Liver (tissue), 9 donors: Measurements from ENCODE around the gene OLA1. TPM values are rescaled to one million over a fixed set of nuclear protein-coding genes. Genes with fewer than 3 reads are reported as not detected.

ENCODE experiments used
- DNase-seq: peaks from one replicate; pipeline ENCODE4 v3.0.0-alpha.2; 2017; ENCODE audit warnings: low spot score
- H3K27ac ChIP-seq, 2 donors: one replicate each; pipeline ENCODE4 v1.7.0; 2013; ENCODE audit warnings: inconsistent platforms in 2 of 2, low read length in 2 of 2, control low read depth in 1 of 2, low read depth in 1 of 2, mild to moderate bottlenecking in 1 of 2
- H3K27me3 ChIP-seq, 4 donors: one replicate each; pipeline versions ENCODE4 v1.6.1 to v1.7.0; 2013; ENCODE audit warnings: low read length in 3 of 4, inconsistent platforms in 1 of 4, mild to moderate bottlenecking in 1 of 4, moderate library complexity in 1 of 4; ENCODE audit not compliant: control insufficient read depth in 4 of 4, insufficient read depth in 4 of 4
- H3K36me3 ChIP-seq, 4 donors: one replicate each; pipeline versions ENCODE4 v1.6.1 to v1.7.0; 2013; ENCODE audit warnings: low read length in 3 of 4, mild to moderate bottlenecking in 3 of 4, low read depth in 1 of 4, moderate library complexity in 1 of 4; ENCODE audit not compliant: control insufficient read depth in 4 of 4, insufficient read depth in 3 of 4
- H3K4me1 ChIP-seq, 4 donors: one replicate each; pipeline versions ENCODE4 v1.6.1 to v1.7.0; 2013; ENCODE audit warnings: low read length in 3 of 4, mild to moderate bottlenecking in 3 of 4, moderate library complexity in 1 of 4; ENCODE audit not compliant: control insufficient read depth in 4 of 4, insufficient read depth in 4 of 4
- H3K4me3 ChIP-seq, 3 donors: one replicate each; pipeline versions ENCODE4 v1.6.1 to v1.7.0; 2013; ENCODE audit warnings: low read length in 3 of 3, control low read depth in 1 of 3, low read depth in 1 of 3, mild to moderate bottlenecking in 1 of 3
- H3K9ac ChIP-seq, 2 donors: one replicate each; pipeline ENCODE4 v1.7.0; 2013; ENCODE audit warnings: low read length in 2 of 2, mild to moderate bottlenecking in 2 of 2, moderate library complexity in 2 of 2, control low read depth in 1 of 2, low read depth in 1 of 2
- H3K9me3 ChIP-seq, 4 donors: one replicate each; pipeline versions ENCODE4 v1.6.1 to v1.7.0; 2013; ENCODE audit warnings: low read length in 3 of 4; ENCODE audit not compliant: control insufficient read depth in 4 of 4
- ATF3 ChIP-seq: IDR thresholded peaks from 2 replicates; pipeline ENCODE4 v1.6.1; 2016; ENCODE audit warnings: antibody characterized with exemption
- CTCF ChIP-seq: fragments of 150-350 bp; IDR thresholded peaks from 2 replicates; pipeline ENCODE4 v1.5.1; 2017; ENCODE audit warnings: improper control_type of control experiment, low read depth, low read length; ENCODE audit not compliant: missing input control
- EGR1 ChIP-seq, 2 donors: IDR thresholded peaks; 2 replicates each; pipeline ENCODE4 v1.6.1; 2016 to 2018; ENCODE audit warnings: antibody characterized with exemption in 2 of 2, low read depth in 2 of 2
- FOXA1 ChIP-seq: IDR thresholded peaks from 2 replicates; pipeline ENCODE4 v1.6.1; 2016; ENCODE audit warnings: antibody characterized with exemption
- FOXA2 ChIP-seq: IDR thresholded peaks from 2 replicates; pipeline ENCODE4 v1.6.1; 2016; ENCODE audit warnings: antibody characterized with exemption
- GABPA ChIP-seq, 2 donors: IDR thresholded peaks in 1 of 2; conservative IDR thresholded peaks in 1 of 2; 2 replicates each; pipeline ENCODE4 v1.6.1; 2016; ENCODE audit warnings: antibody characterized with exemption in 2 of 2, mild to moderate bottlenecking in 1 of 2, moderate library complexity in 1 of 2
- HNF4A ChIP-seq, 2 donors: conservative IDR thresholded peaks; 2 replicates each; pipeline ENCODE4 v1.6.1; 2016; ENCODE audit warnings: antibody characterized with exemption in 2 of 2, mild to moderate bottlenecking in 2 of 2
- HNF4G ChIP-seq: IDR thresholded peaks from 2 replicates; pipeline ENCODE4 v1.6.1; 2016; ENCODE audit warnings: antibody characterized with exemption
- JUND ChIP-seq, 2 donors: IDR thresholded peaks; 2 replicates each; pipeline ENCODE4 v1.6.1; 2016; ENCODE audit warnings: antibody characterized with exemption in 2 of 2
- MAX ChIP-seq: IDR thresholded peaks from 2 replicates; pipeline ENCODE4 v1.6.1; 2016; ENCODE audit warnings: antibody characterized with exemption
- NR2F2 ChIP-seq: IDR thresholded peaks from 2 replicates; pipeline ENCODE4 v1.6.1; 2016; ENCODE audit warnings: antibody characterized with exemption
- RAD21 ChIP-seq, 2 donors: IDR thresholded peaks; 2 replicates each; pipeline ENCODE4 v1.6.1; 2016; ENCODE audit warnings: antibody characterized with exemption in 2 of 2, mild to moderate bottlenecking in 2 of 2
- REST ChIP-seq: IDR thresholded peaks from 2 replicates; pipeline ENCODE4 v1.6.1; 2016; ENCODE audit warnings: antibody characterized with exemption, mild to moderate bottlenecking
- RXRA ChIP-seq, 2 donors: IDR thresholded peaks; 2 replicates each; pipeline ENCODE4 v1.6.1; 2017 to 2018; ENCODE audit warnings: antibody characterized with exemption in 2 of 2, mild to moderate bottlenecking in 1 of 2
- SP1 ChIP-seq: IDR thresholded peaks from 2 replicates; pipeline ENCODE4 v1.6.1; 2018; ENCODE audit warnings: antibody characterized with exemption, mild to moderate bottlenecking
- TAF1 ChIP-seq: conservative IDR thresholded peaks from 2 replicates; pipeline ENCODE4 v1.6.1; 2016; ENCODE audit warnings: antibody characterized with exemption, mild to moderate bottlenecking
- YY1 ChIP-seq: IDR thresholded peaks from 2 replicates; pipeline ENCODE4 v1.6.1; 2016; ENCODE audit warnings: antibody characterized with exemption, mild to moderate bottlenecking
- ZBTB33 ChIP-seq: IDR thresholded peaks from 2 replicates; pipeline ENCODE4 v1.6.1; 2016; ENCODE audit warnings: antibody characterized with exemption
- WGBS: extraction: QIAGEN DNeasy Blood & Tissue Kit; methylation state at CpG from one replicate; pipeline ENCODE4 v1.1.7; 2013; 5-methylcytosine and 5-hydroxymethylcytosine counted together
- polyA plus RNA-seq, 2 donors: library from polyadenylated mRNA; stranded (reverse) in 1 of 2; unstranded in 1 of 2; fragments of 200-250 nt in 1 of 2; fragments of >200 nt in 1 of 2; fragmentation: Nextera tagmentation in 1 of 2; extraction: Ambion mirVana in 1 of 2; gene quantifications; one replicate each; pipeline versions ENCODE4 v1.2.1 to v1.2.3, GENCODE V29; 2013 to 2015
- total RNA-seq, 2 donors: library from RNA; depleted of rRNA; stranded (reverse); fragments of >200 nt; gene quantifications; one replicate each; pipeline ENCODE4 v1.2.3, GENCODE V29; 2014
- donor health status: healthy.
- donor health status: healthy.
- donor health status: healthy.
- donor health status: healthy.
- donor health status: healthy.

The OLA1 gene
- total and polyA plus RNA-seq, 4 donors: 23.4 to 38.1 (median 32.3) TPM

DNA sequence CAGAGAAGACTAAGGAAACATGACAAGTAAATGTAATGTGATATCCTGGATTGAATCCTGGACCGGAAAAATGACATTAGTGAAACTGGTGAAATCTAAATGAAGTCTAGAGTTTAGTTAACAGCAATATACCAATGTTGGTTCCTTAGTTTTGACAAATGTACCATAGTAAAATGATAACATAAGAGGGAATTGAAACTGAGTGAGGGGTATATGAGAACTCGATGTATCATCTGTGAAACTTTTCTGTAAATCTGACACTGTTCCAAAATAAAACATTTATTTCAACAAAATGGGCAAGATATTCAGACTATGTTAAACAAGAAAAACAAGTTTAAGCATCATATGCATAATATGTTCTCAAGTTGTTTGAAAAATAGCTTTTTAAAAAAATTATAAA, 63.8 kb downstream of the OLA1 start (continued):
- no peak for TF ChIP-seq REST
- no peak for TF ChIP-seq JUND (IDR thresholded peaks at IDR 0.05)
- TF ChIP-seq HNF4G: no peak
- TF ChIP-seq NR2F2: no peak
- no peak for TF ChIP-seq GABPA (IDR thresholded peaks at IDR 0.05 in 1 of 2, conservative IDR thresholded peaks at IDR 0.05 in 1 of 2)
- no peak for TF ChIP-seq RXRA (IDR thresholded peaks at IDR 0.05)

DNA sequence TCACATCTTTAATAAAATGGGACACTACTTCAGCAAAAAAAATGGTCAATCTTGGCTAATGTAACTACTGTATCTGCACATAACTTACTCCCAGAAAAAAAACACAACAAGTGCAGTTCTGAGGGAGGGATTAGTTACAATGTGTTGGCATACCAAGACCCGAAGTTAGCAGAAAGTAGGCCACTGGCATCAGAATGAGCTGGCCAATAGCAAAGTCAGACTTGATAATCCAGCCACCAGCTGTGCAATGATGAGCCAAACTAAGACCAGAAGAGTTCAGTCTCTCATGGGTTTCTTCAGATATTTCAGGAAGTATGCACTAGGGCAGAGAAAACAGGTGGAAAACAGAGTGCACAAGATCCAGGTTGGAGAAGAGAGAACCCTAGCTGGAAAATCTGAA, 65.3 kb downstream of the OLA1 start:
- Histone ChIP-seq H3K27ac (no peak overlapping the region), H3K9ac (no peak overlapping the region), H3K9me3 (no peaks in the 10 kb centered on the region), H3K4me1 (peaks cover 0 to 2% (median 0%) of the 10 kb centered on the region in 4 donors), H3K4me3 (no peak overlapping the region), H3K27me3 (no peaks in the 10 kb centered on the region), H3K36me3 (peaks cover 0 to 1% (median 0%) of the 10 kb centered on the region in 4 donors)
- no peak for DNase-seq
- WGBS: 91% methylated on average over 1 of the region's 1 CpG
- TF ChIP-seq EGR1 (IDR thresholded peaks at IDR 0.05; ENCODE audit: low read depth in 2 of 2) (no peak), RXRA (IDR thresholded peaks at IDR 0.05) (no peak), NR2F2 (no peak), FOXA1 (no peak), TAF1 (no peak), FOXA2 (no peak), ATF3 (no peak), JUND (IDR thresholded peaks at IDR 0.05) (no peak), YY1 (no peak), REST (no peak), MAX (no peak), GABPA (IDR thresholded peaks at IDR 0.05 in 1 of 2, conservative IDR thresholded peaks at IDR 0.05 in 1 of 2) (no peak), HNF4G (no peak), RAD21 (IDR thresholded peaks at IDR 0.05) (no peak), CTCF (no peak), ZBTB33 (no peak), SP1 (no peak), HNF4A (conservative IDR thresholded peaks at IDR 0.05) (no peak)
